Activated CD8-positive, alpha-beta T cell treated with anti-CD3 and anti-CD28 coated beads, Interleukin-2, amount 10 ng/mL, durations not matched to agents 7 days and 5 days (primary cell): ENCODE data around the gene GRM5. TPM values are rescaled to one million over a fixed set of nuclear protein-coding genes. Genes with fewer than 3 reads are reported as not detected.
"Not testable (repeated sequence)": the region's sequence is repeated elsewhere in the genome, so short reads cannot be mapped to it uniquely, and the experiment has no call there.

ENCODE experiments used
- ATAC-seq: fragments of 150-1000 bp; cut with Tn5 transposase; one replicate; pipeline ENCODE4 v1.10.0; 2021; ENCODE audit warnings: moderate library complexity
- CTCF ChIA-PET: fragments of 350-600 bp; sonication (Branson Sonifier 250); formaldehyde crosslinking; loops from one replicate; lab custom pipeline; 2021; ENCODE audit warnings: antibody characterized with exemption; lab: Charles Lee
- POLR2A ChIA-PET: fragments of 350-600 bp; sonication (Branson Sonifier 250); formaldehyde crosslinking; loops from one replicate; lab custom pipeline; 2021; ENCODE audit warnings: antibody characterized with exemption; lab: Charles Lee
- DNase-seq: peaks from one replicate; pipeline ENCODE4 v3.0.0-alpha.2; 2020
- H3K27ac Mint-ChIP-seq: one replicate; pipeline ENCODE4 v1.8.0; 2021; ENCODE audit warnings: mild to moderate bottlenecking, mixed read lengths
- H3K27me3 Mint-ChIP-seq: one replicate; pipeline ENCODE4 v1.8.0; 2021; ENCODE audit warnings: low read depth, mixed read lengths
- H3K36me3 Mint-ChIP-seq: one replicate; pipeline ENCODE4 v1.8.0; 2021; ENCODE audit warnings: low read depth, mixed read lengths
- H3K4me1 Mint-ChIP-seq: one replicate; pipeline ENCODE4 v1.8.0; 2021; ENCODE audit warnings: low read depth, mixed read lengths
- H3K4me3 Mint-ChIP-seq: one replicate; pipeline ENCODE4 v1.8.0; 2021; ENCODE audit warnings: mild to moderate bottlenecking, mixed read lengths
- H3K9me3 Mint-ChIP-seq: one replicate; pipeline ENCODE4 v1.8.0; 2022; ENCODE audit warnings: mixed read lengths; ENCODE audit not compliant: insufficient read depth
- total RNA-seq, 2 experiments: library from RNA; stranded (reverse); gene quantifications; one replicate each; pipeline ENCODE4 v1.2.3, GENCODE V29; 2021

Gene GRM5
- total RNA-seq, 2 experiments from 2014 or later: not detected

DNA sequence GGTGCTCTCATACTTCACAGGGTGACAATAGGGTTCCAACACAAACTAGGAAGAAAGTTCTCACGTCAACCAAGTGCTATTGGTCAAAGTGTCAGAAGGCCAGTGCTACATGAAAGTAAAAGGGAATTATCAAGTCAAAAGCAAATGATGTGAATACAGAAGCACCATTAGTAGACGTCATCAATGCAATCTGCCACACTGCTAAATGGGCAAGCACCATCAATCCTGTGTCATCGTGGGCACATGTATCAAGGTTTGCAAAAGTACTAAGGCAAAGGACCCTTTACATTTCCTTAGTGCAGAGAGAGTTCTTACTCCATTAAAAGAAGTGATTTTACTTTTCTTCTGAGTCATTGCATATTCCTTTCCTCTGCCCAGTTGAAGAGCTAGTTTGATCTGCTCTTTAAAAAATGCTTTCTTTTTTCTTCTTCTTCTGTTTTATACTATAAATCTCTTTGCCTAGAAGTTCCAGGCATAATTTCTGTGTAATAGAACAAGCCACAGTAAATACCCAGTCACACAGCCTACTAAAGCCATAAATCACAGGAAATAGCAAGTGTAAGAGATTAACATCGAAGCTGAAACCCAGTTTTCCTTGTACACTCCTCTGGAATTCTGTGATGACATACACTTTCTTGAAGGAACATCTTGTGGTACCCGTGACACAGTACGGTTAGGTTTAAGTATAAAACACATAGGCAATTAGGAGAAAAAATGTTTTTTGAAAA is 21.8 kb downstream of the GRM5 start:
- H3K27ac Mint-ChIP-seq, DNase-seq, ATAC-seq, H3K4me1 Mint-ChIP-seq, H3K27me3 Mint-ChIP-seq, H3K9me3 Mint-ChIP-seq, H3K36me3 Mint-ChIP-seq, POLR2A ChIA-PET, CTCF ChIA-PET, H3K4me3 Mint-ChIP-seq: not testable (repeated sequence)

DNA sequence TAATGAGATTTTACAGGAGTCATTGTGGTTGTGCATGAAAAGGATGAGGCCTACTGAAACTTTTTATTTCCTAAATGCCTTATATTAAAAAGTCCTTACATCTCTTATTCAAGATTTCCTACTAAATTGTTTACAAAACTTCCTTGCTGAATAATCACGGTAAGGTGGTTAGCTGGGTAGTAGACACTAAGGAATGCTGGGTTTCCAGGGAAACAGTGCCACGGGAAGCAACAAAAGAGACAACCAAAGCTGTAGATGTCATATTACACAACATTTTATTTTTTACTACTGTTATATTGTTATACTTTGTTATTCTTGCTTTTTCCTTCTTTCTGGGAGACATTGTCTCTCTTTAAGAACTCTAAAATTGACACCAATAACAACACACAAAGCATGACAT is 36.1 kb downstream of the GRM5 start:
- H3K27me3 Mint-ChIP-seq, H3K9me3 Mint-ChIP-seq, ATAC-seq, H3K4me3 Mint-ChIP-seq, DNase-seq, CTCF ChIA-PET, H3K4me1 Mint-ChIP-seq, POLR2A ChIA-PET, H3K36me3 Mint-ChIP-seq, H3K27ac Mint-ChIP-seq: not testable (repeated sequence)

- H3K27ac Mint-ChIP-seq: no peak overlapping the region
- H3K9me3 Mint-ChIP-seq: no peaks in the 10 kb centered on the region
- ATAC-seq (no peak), DNase-seq (no peak)
- no peaks in the 10 kb centered on the region for H3K27me3 Mint-ChIP-seq
- H3K4me3 Mint-ChIP-seq: no peak overlapping the region
- CTCF ChIA-PET: no interaction called here
- H3K36me3 Mint-ChIP-seq: no peaks in the 10 kb centered on the region
- POLR2A ChIA-PET: no interaction called here
- no peaks in the 10 kb centered on the region for H3K4me1 Mint-ChIP-seq
Measured at GRCh38 chr11:89021339-89021738, 44.4 kb downstream of the GRM5 start.

- H3K27ac Mint-ChIP-seq, H3K4me3 Mint-ChIP-seq, H3K36me3 Mint-ChIP-seq, H3K4me1 Mint-ChIP-seq, H3K27me3 Mint-ChIP-seq, ATAC-seq, CTCF ChIA-PET, POLR2A ChIA-PET, DNase-seq, H3K9me3 Mint-ChIP-seq: not testable (repeated sequence)
Measured at GRCh38 chr11:89019827-89020547, 45.8 kb downstream of the GRM5 start.

- no peaks in the 10 kb centered on the region for H3K4me1 Mint-ChIP-seq
- no peak overlapping the region for H3K27ac Mint-ChIP-seq
- DNase-seq (no peak), ATAC-seq (no peak)
- H3K4me3 Mint-ChIP-seq: no peak overlapping the region
- ChIA-PET CTCF (no interaction called here), POLR2A (no interaction called here)
- H3K36me3 Mint-ChIP-seq: no peaks in the 10 kb centered on the region
- no peaks in the 10 kb centered on the region for H3K27me3 Mint-ChIP-seq
- no peaks in the 10 kb centered on the region for H3K9me3 Mint-ChIP-seq
Measured at GRCh38 chr11:89016214-89016613, 49.6 kb downstream of the GRM5 start.

- ATAC-seq (no peak), DNase-seq (no peak)
- H3K4me3 Mint-ChIP-seq: no peak overlapping the region
- ChIA-PET POLR2A (no interaction called here), CTCF (no interaction called here)
- H3K36me3 Mint-ChIP-seq: no peaks in the 10 kb centered on the region
- no peak overlapping the region for H3K27ac Mint-ChIP-seq
- H3K27me3 Mint-ChIP-seq: no peaks in the 10 kb centered on the region
- no peaks in the 10 kb centered on the region for H3K9me3 Mint-ChIP-seq
- H3K4me1 Mint-ChIP-seq: no peaks in the 10 kb centered on the region
Measured at GRCh38 chr11:89015614-89016013, 50.2 kb downstream of the GRM5 start.

DNA sequence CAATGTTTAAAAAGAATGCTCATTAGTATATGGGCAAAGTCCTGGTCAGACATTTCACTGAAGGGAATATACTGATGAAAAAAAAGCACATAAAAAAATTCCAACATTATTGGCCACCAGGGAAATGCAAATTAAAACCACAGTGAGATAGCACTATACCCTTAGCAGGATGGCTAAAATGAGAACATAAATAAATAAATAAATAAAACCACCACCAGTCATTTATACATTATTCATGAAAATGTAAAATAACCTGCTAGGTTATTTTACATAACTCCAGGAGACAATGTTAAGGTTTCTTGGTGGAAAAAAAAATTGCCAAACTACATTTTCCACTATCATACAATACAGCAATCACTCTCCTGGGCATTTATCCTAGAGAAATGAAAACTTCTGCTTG is 64.9 kb downstream of the GRM5 start:
- POLR2A ChIA-PET, H3K4me1 Mint-ChIP-seq, ATAC-seq, H3K4me3 Mint-ChIP-seq, DNase-seq, CTCF ChIA-PET, H3K9me3 Mint-ChIP-seq, H3K27ac Mint-ChIP-seq, H3K36me3 Mint-ChIP-seq, H3K27me3 Mint-ChIP-seq: not testable (repeated sequence)

DNA sequence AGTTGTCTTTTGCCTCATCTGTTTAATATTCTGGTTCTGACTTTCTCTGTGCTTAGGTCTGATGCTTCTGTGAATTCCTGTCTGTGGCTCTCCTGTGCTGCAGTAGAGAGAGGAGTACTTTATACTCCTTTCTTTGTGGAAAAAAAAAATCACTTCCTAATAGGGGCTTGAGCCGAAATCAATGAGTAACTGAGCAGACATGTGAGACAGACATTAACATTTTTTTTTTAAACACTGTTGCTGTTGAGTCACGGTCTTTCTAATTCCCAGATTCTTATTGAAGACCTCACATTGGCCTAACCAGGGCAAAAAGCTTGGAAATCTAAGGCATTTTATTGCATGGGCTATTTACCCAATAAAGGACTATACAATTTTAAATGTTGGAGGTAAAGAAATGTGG is 86.1 kb downstream of the GRM5 start:
- Mint-ChIP-seq H3K4me3 (no peak overlapping the region), H3K27ac (no peak overlapping the region), H3K9me3 (no peaks in the 10 kb centered on the region), H3K36me3 (no peaks in the 10 kb centered on the region), H3K4me1 (no peaks in the 10 kb centered on the region), H3K27me3 (no peaks in the 10 kb centered on the region)
- ChIA-PET CTCF (no interaction called here), POLR2A (no interaction called here)
- DNase-seq (no peak), ATAC-seq (no peak)

- POLR2A ChIA-PET, H3K27me3 Mint-ChIP-seq, ATAC-seq, H3K36me3 Mint-ChIP-seq, DNase-seq, CTCF ChIA-PET, H3K9me3 Mint-ChIP-seq, H3K4me1 Mint-ChIP-seq, H3K4me3 Mint-ChIP-seq, H3K27ac Mint-ChIP-seq: not testable (repeated sequence)
Measured at GRCh38 chr11:88978992-88979391, 86.8 kb downstream of the GRM5 start.

- DNase-seq, POLR2A ChIA-PET, H3K27ac Mint-ChIP-seq, H3K4me1 Mint-ChIP-seq, H3K9me3 Mint-ChIP-seq, H3K27me3 Mint-ChIP-seq, H3K4me3 Mint-ChIP-seq, CTCF ChIA-PET, ATAC-seq, H3K36me3 Mint-ChIP-seq: not testable (repeated sequence)
Measured at GRCh38 chr11:88975441-88975840, 90.3 kb downstream of the GRM5 start.

- no peaks in the 10 kb centered on the region for H3K36me3 Mint-ChIP-seq
- H3K27me3 Mint-ChIP-seq: no peaks in the 10 kb centered on the region
- DNase-seq: no peak
- ATAC-seq: no peak
- H3K9me3 Mint-ChIP-seq: no peaks in the 10 kb centered on the region
- H3K27ac Mint-ChIP-seq: no peak overlapping the region
- CTCF ChIA-PET: no interaction called here
- POLR2A ChIA-PET: no interaction called here
- H3K4me3 Mint-ChIP-seq: no peak overlapping the region
- H3K4me1 Mint-ChIP-seq: no peaks in the 10 kb centered on the region
Measured at GRCh38 chr11:88972210-88972609, 93.6 kb downstream of the GRM5 start.

DNA sequence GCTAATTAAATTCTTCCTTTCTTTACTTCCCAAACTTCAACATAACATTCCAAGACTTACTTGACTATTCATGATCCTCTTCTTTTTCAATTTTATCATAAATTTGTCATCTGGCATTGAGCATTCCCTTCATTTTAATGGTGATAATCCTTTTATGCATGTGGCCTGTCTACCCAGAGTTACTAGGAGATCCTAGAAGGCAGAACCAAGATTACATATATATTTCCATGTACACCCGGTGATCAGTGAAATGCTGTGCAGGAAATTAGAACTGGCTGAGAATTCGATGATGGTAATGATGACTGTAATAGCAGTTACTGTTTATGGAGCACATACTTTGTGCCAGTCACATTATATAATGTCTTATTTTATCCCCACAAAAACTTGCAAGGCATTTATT is 104.2 kb downstream of the GRM5 start:
- POLR2A ChIA-PET, CTCF ChIA-PET, H3K36me3 Mint-ChIP-seq, H3K27me3 Mint-ChIP-seq, H3K27ac Mint-ChIP-seq, DNase-seq, H3K4me1 Mint-ChIP-seq, ATAC-seq, H3K4me3 Mint-ChIP-seq, H3K9me3 Mint-ChIP-seq: not testable (repeated sequence)
